ENCODE measurements around the gene EMID1.

EMID1 gene

GRCh38 chr22:29230972-29231875, 25.5 kb downstream of the EMID1 start:
- TF ChIP-seq SIN3A (IDR thresholded peaks at IDR 0.05; ENCODE audit: borderline replicate concordance, insufficient read depth, low read length): no peak
- TF ChIP-seq POLR2AphosphoS5 (IDR thresholded peaks at IDR 0.05; ENCODE audit: low read depth, low read length): no peak
- TF ChIP-seq FOXP2 (optimal IDR thresholded peaks at IDR 0.05; ENCODE audit: borderline replicate concordance, extremely low read depth, extremely low read length, insufficient read depth): no peak
- no peak for TF ChIP-seq TAF1 (IDR thresholded peaks at IDR 0.05; ENCODE audit: borderline replicate concordance, insufficient read depth, low read length)
- no peak for TF ChIP-seq REST (IDR thresholded peaks at IDR 0.05; ENCODE audit: insufficient read depth in 1 of 2, low read depth in 2 of 2, low read length in 2 of 2)

GRCh38 chr22:29231971-29232959, 26.6 kb downstream of the EMID1 start:
- TF ChIP-seq FOXP2 (optimal IDR thresholded peaks at IDR 0.05; ENCODE audit: borderline replicate concordance, extremely low read depth, extremely low read length, insufficient read depth): no peak
- no peak for TF ChIP-seq REST (IDR thresholded peaks at IDR 0.05; ENCODE audit: insufficient read depth in 1 of 2, low read depth in 2 of 2, low read length in 2 of 2)
- TF ChIP-seq SIN3A (IDR thresholded peaks at IDR 0.05; ENCODE audit: borderline replicate concordance, insufficient read depth, low read length): no peak
- no peak for TF ChIP-seq TAF1 (IDR thresholded peaks at IDR 0.05; ENCODE audit: borderline replicate concordance, insufficient read depth, low read length)
- TF ChIP-seq POLR2AphosphoS5 (IDR thresholded peaks at IDR 0.05; ENCODE audit: low read depth, low read length): no peak

GRCh38 chr22:29233277-29233877, 27.7 kb downstream of the EMID1 start:
- TF ChIP-seq FOXP2 (optimal IDR thresholded peaks at IDR 0.05; ENCODE audit: borderline replicate concordance, extremely low read depth, extremely low read length, insufficient read depth) (no peak), REST (IDR thresholded peaks at IDR 0.05; ENCODE audit: insufficient read depth in 1 of 2, low read depth in 2 of 2, low read length in 2 of 2) (no peak), TAF1 (IDR thresholded peaks at IDR 0.05; ENCODE audit: borderline replicate concordance, insufficient read depth, low read length) (no peak), SIN3A (IDR thresholded peaks at IDR 0.05; ENCODE audit: borderline replicate concordance, insufficient read depth, low read length) (no peak), POLR2AphosphoS5 (IDR thresholded peaks at IDR 0.05; ENCODE audit: low read depth, low read length) (no peak)

- TF ChIP-seq POLR2AphosphoS5 (IDR thresholded peaks at IDR 0.05; ENCODE audit: low read depth, low read length) (no peak), FOXP2 (optimal IDR thresholded peaks at IDR 0.05; ENCODE audit: borderline replicate concordance, extremely low read depth, extremely low read length, insufficient read depth) (no peak), TAF1 (IDR thresholded peaks at IDR 0.05; ENCODE audit: borderline replicate concordance, insufficient read depth, low read length) (no peak), REST (IDR thresholded peaks at IDR 0.05; ENCODE audit: insufficient read depth in 1 of 2, low read depth in 2 of 2, low read length in 2 of 2) (no peak), SIN3A (IDR thresholded peaks at IDR 0.05; ENCODE audit: borderline replicate concordance, insufficient read depth, low read length) (no peak)
Measured at GRCh38 chr22:29243874-29244446, 38.3 kb downstream of the EMID1 start.
